GM19395 (cell line): ENCODE data around the gene ATOH8.
A peak's percentile ranks its signal among the peaks of the same experiment; 100 is the strongest.

Source experiments
- ATAC-seq: cut with Tn5 transposase; IDR thresholded peaks from one replicate; pipeline ENCODE4 v1.9.1; 2021; ENCODE audit warnings: mild to moderate bottlenecking, moderate library complexity; ENCODE audit not compliant: unreplicated experiment

The ATOH8 gene

DNA sequence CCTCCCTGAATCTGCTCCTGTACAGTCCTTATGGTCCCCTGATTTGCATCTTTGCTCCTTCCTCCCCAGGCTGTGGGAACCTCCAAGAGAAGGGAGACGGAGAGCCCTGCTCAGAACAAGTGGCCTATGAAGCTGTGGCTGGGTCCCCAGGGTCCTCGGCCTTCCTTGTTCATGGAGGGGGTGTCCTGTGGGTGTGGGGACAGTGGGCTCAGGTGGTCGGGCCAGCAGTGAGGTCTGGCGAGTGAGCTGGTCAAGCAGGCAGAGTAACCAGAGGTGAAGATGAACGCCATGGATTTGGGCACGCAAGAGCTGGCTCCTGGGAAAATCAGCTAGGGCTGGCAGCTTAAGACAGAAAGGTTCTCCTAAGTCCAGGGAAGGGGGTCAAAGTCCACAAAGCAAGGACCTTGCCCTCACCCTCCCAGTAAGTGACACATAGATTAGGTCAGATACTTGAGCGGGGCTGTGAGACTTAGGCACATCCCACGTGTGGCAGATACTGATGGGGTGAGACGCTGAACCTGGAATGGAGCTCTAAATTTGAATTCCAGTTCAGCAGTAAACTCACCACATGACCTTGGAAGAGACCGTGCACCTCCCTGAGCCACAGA, 34.8 kb upstream of the ATOH8 start:
- no peak for ATAC-seq

GRCh38 chr2:85719609-85720240, 34.1 kb upstream of the ATOH8 start:
- ATAC-seq = no peak

DNA sequence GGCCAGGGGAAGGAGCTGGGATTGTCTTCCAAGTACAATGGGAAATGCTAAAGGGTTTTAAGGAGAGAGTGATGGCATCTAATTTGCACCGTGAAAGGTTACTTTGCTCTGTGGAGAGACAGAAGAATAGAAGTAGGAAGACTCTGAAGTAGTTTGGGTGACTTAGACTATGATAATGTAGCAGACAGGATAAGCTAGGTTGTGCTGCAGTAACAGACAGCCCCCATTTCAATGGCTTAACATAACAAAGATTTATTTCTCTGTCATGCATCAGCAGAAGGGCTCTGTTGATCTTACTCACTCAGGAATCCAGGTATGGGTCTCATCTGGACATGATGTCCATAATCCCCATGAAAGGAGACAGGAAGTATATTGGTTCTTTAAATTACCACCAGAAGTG, 33.3 kb upstream of the ATOH8 start:
- no peak for ATAC-seq

- ATAC-seq = no peak
These were observed 32.1 kb upstream of the ATOH8 start for GRCh38 chr2:85721641-85722040.

GRCh38 chr2:85722519-85722918, 31.3 kb upstream of the ATOH8 start:
- ATAC-seq = no peak

- ATAC-seq = no peak
These were observed 30.0 kb upstream of the ATOH8 start for GRCh38 chr2:85723707-85724360.

GRCh38 chr2:85724731-85725181, 29.0 kb upstream of the ATOH8 start:
- ATAC-seq = no peak

GRCh38 chr2:85725451-85725850, 28.3 kb upstream of the ATOH8 start:
- no peak for ATAC-seq

GRCh38 chr2:85727798-85728197, 26.0 kb upstream of the ATOH8 start:
- ATAC-seq = no peak

DNA sequence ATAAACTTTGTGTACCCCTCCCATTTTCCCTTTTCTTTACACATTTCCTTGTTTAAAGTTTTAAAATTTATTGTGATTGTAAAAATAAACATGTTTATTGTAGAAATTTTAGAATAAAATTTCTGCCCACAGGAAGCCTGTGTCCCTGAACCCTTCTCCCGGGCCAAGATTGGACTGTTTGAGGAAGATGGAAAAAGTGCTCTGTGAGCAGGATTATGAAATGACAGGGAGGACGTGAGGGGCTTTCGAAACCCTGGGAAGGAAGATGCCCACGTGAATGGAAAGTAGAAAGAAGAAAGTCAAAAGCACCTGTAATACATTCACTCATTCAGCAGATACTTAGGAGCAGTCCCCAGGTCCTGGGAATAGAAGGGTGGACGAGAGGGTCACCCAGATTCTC, 25.4 kb upstream of the ATOH8 start:
- no peak for ATAC-seq

- ATAC-seq = peak; percentile 76
These were observed 24.6 kb upstream of the ATOH8 start for GRCh38 chr2:85728883-85729824.

GRCh38 chr2:85729825-85730510, 23.8 kb upstream of the ATOH8 start:
- no peak for ATAC-seq

GRCh38 chr2:85730686-85731230, 23.0 kb upstream of the ATOH8 start:
- ATAC-seq = no peak

GRCh38 chr2:85731606-85732005, 22.2 kb upstream of the ATOH8 start:
- no peak for ATAC-seq

DNA sequence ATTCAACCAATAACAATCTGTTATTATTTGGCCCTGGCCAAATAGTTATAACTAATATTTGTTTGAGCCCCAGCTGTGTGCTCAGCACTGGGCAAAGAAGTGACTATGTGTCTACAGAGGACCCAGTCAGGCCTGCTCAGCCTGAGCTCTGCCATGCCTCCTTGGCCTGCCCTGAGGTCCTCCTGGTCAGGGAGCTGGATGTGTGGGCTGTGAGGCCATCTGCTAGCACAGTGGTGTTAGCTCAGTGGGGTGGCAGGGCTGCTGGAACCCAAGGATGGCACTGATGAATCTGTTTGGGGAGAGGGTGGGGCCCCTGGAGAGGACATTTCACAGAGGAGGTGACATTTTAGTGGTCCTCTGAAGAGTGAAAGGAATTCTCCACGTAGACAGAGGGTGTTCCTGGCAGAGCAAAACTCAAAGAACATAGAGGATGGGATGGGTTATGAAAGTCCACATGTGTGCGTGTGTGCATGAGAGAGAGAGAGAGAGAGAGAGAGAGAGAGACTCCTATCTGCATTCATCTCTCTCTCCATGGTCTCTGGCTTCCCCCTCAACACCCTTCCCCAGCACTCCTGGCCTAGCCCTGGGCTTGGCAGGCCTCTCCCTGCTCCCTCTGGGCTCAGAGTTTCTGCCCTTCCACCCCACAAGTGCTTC, 21.2 kb upstream of the ATOH8 start:
- ATAC-seq = no peak

- no peak for ATAC-seq
These were observed 20.4 kb upstream of the ATOH8 start for GRCh38 chr2:85733121-85733960.

- no peak for ATAC-seq
These were observed 19.8 kb upstream of the ATOH8 start for GRCh38 chr2:85734015-85734414.

GRCh38 chr2:85734942-85735608, 18.7 kb upstream of the ATOH8 start:
- ATAC-seq = no peak
